Neuronal stem cell (in vitro differentiated cells): Measurements from ENCODE around the gene HIBADH.

Source experiments
- DNase-seq: peaks from one replicate; pipeline ENCODE4 v3.0.0-alpha.2; 2013; ENCODE audit warnings: low spot score
- H2AFZ ChIP-seq: one replicate; pipeline ENCODE4 v1.6.1; 2013; ENCODE audit warnings: mild to moderate bottlenecking, low read length, inconsistent platforms
- H2AK5ac ChIP-seq: 2 replicates; pipeline ENCODE4 v1.6.1; 2013; ENCODE audit warnings: low read depth, mild to moderate bottlenecking, inconsistent platforms, low read length, moderate library complexity, mixed read lengths
- H2BK120ac ChIP-seq: 2 replicates; pipeline ENCODE4 v1.6.1; 2013; ENCODE audit warnings: low read depth, mild to moderate bottlenecking, inconsistent platforms, low read length, moderate library complexity, mixed read lengths
- H2BK12ac ChIP-seq: one replicate; pipeline ENCODE4 v1.6.1; 2013; ENCODE audit warnings: low read length, inconsistent platforms
- H2BK15ac ChIP-seq: 2 replicates; pipeline ENCODE4 v1.6.1; 2013; ENCODE audit warnings: mild to moderate bottlenecking, low read length, inconsistent platforms, mixed read lengths
- H2BK5ac ChIP-seq: one replicate; pipeline ENCODE4 v1.6.1; 2013; ENCODE audit warnings: inconsistent platforms, mild to moderate bottlenecking, low read length, moderate library complexity
- H3K14ac ChIP-seq: one replicate; pipeline ENCODE4 v1.6.1; 2013; ENCODE audit warnings: low read length, inconsistent platforms
- H3K18ac ChIP-seq: 2 replicates; pipeline ENCODE4 v1.6.1; 2013; ENCODE audit warnings: low read length, inconsistent platforms
- H3K23ac ChIP-seq: 2 replicates; pipeline ENCODE4 v1.6.1; 2013; ENCODE audit warnings: low read depth, mild to moderate bottlenecking, mixed read lengths, low read length, inconsistent platforms; ENCODE audit not compliant: poor library complexity
- H3K27ac ChIP-seq: replicated peaks from 3 replicates; pipeline ENCODE4 v1.5.1; 2013; ENCODE audit warnings: low read length, inconsistent platforms
- H3K27me3 ChIP-seq, 3 experiments: 2 replicates each; pipeline ENCODE4 v1.6.1; 2013; ENCODE audit warnings: low read length in 3 of 3, mild to moderate bottlenecking in 2 of 3, inconsistent platforms in 1 of 3, low read depth in 1 of 3, mixed read lengths in 1 of 3, moderate library complexity in 1 of 3; ENCODE audit not compliant: control insufficient read depth in 3 of 3, insufficient read depth in 3 of 3
- H3K36me3 ChIP-seq, 2 donors: replicated peaks in 1 of 2; 2 replicates each; pipeline ENCODE4 v1.6.1; 2013; ENCODE audit warnings: low read length in 2 of 2; ENCODE audit not compliant: control insufficient read depth in 2 of 2, insufficient read depth in 2 of 2
- H3K4ac ChIP-seq: 2 replicates; pipeline ENCODE4 v1.6.1; 2013; ENCODE audit warnings: inconsistent platforms, mild to moderate bottlenecking, low read length, moderate library complexity
- H3K4me1 ChIP-seq, 2 donors: 1 replicate in 1 of 2; 2 replicates in 1 of 2; pipeline ENCODE4 v1.6.1; 2013; ENCODE audit warnings: low read length in 2 of 2, low read depth in 1 of 2; ENCODE audit not compliant: control insufficient read depth in 2 of 2, insufficient read depth in 1 of 2
- H3K4me2 ChIP-seq: one replicate; pipeline ENCODE4 v1.6.1; 2013; ENCODE audit warnings: mild to moderate bottlenecking, low read length, inconsistent platforms; ENCODE audit not compliant: insufficient read depth, poor library complexity, severe bottlenecking
- H3K4me3 ChIP-seq, 2 donors: 2 replicates each; pipeline ENCODE4 v1.5.1; 2013; ENCODE audit warnings: low read length in 2 of 2, mild to moderate bottlenecking in 2 of 2, inconsistent platforms in 1 of 2, moderate library complexity in 1 of 2
- H3K79me1 ChIP-seq: one replicate; pipeline ENCODE4 v1.6.1; 2013; ENCODE audit warnings: low read depth, mild to moderate bottlenecking, inconsistent platforms, low read length, moderate library complexity
- H3K9ac ChIP-seq: one replicate; pipeline ENCODE4 v1.6.1; 2013; ENCODE audit warnings: mild to moderate bottlenecking, low read depth, low read length, inconsistent platforms; ENCODE audit not compliant: poor library complexity
- H3K9me3 ChIP-seq, 2 donors: replicated peaks in 1 of 2; 2 replicates each; pipeline versions ENCODE3 to v1.6.1; 2013; ENCODE audit warnings: low read length in 2 of 2, mild to moderate bottlenecking in 2 of 2, inconsistent platforms in 1 of 2, low read depth in 1 of 2, mixed read lengths in 1 of 2, moderate library complexity in 1 of 2; ENCODE audit not compliant: control insufficient read depth in 2 of 2, insufficient read depth in 1 of 2
- H4K8ac ChIP-seq: one replicate; pipeline ENCODE4 v1.6.1; 2013; ENCODE audit warnings: low read depth, mild to moderate bottlenecking, inconsistent platforms, low read length, moderate library complexity
- H4K91ac ChIP-seq: one replicate; pipeline ENCODE4 v1.6.1; 2013; ENCODE audit warnings: low read length, low read depth, mild to moderate bottlenecking, inconsistent platforms; ENCODE audit not compliant: poor library complexity
- WGBS, 2 donors: extraction: QIAGEN DNeasy Blood & Tissue Kit; methylation state at CpG; one replicate each; pipeline ENCODE4 v1.1.7; 2013; ENCODE audit warnings: missing lambda C conversion rate in 2 of 2, mixed read lengths in 1 of 2; ENCODE audit not compliant: insufficient read length in 2 of 2, insufficient replicate concordance in 1 of 2; ENCODE audit errors: extremely low coverage in 2 of 2; 5-methylcytosine and 5-hydroxymethylcytosine counted together

The HIBADH gene

DNA sequence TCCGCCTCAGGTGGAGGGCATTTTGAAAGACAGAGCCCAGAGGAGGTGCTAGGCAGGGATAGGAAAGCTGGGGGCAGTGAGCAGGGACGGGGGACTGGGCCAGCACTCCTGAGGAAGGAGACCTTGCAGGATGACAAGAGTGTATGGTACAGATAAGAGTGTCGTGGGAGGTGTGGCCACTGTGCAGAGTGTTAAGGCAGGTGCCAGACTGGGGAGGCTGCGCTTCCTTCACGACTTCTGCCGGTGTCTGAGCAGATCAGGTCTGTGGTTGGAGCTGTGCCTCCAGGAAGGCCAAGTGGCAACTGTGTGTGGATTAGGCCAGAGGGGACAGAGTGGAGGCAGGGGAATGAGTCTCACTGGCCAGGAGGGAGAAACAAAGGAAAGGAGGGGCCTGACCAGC is 161.7 kb downstream of the HIBADH start:
- Histone ChIP-seq H3K18ac (peak overlapping the region; percentile 36), H3K27me3 (no peaks in the 10 kb centered on the region), H2AFZ (no peak overlapping the region), H3K4ac (no peak overlapping the region), H2BK5ac (no peak overlapping the region), H2AK5ac (no peak overlapping the region), H3K9ac (peak overlapping the region; percentile 7), H2BK15ac (no peak overlapping the region), H2BK12ac (no peak overlapping the region), H4K8ac (no peak overlapping the region), H3K79me1 (no peaks in the 10 kb centered on the region), H3K23ac (no peak overlapping the region), H3K4me1 (no peaks in the 10 kb centered on the region), H3K4me2 (no peak overlapping the region), H2BK120ac (no peak overlapping the region), H4K91ac (no peak overlapping the region), H3K9me3 (no peaks in the 10 kb centered on the region), H3K36me3 (no peaks in the 10 kb centered on the region), H3K14ac (no peak overlapping the region), H3K4me3 (no peak overlapping the region), H3K27ac (no peak overlapping the region)
- WGBS, 2 donors = no CpG with 5 or more reads among the region's 6 CpGs
- DNase-seq = no peak

DNA sequence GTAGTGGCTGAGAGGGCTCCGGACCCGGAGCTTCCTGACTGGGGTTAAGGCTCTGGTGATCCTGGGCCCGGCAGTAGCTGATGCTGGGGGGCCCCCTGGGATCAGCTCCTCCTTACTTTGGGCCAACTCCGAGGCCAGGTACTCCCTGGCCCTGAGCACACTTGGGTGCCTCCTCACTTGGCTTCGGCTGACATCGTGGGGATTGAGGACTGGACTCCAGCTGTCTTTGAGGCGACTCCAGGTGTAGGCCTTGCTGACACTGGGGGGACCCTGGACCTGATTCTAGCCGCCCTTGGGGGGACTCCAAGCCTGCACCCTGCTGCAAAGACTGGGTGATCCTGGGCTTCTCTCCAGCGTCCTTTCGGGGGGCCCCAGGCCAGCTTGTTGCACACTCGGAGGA is 170.5 kb downstream of the HIBADH start:
- H3K9ac ChIP-seq = no peak overlapping the region
- no peak overlapping the region for H2BK12ac ChIP-seq
- no peaks in the 10 kb centered on the region for H3K4me1 ChIP-seq
- H3K23ac ChIP-seq = no peak overlapping the region
- no peak for DNase-seq
- peak overlapping the region; percentile 63 for H3K14ac ChIP-seq
- H3K27me3 ChIP-seq = peaks cover 0 to 7% (median 0%) of the 10 kb centered on the region in 3 experiments
- H3K4ac ChIP-seq = no peak overlapping the region
- H3K18ac ChIP-seq = no peak overlapping the region
- no peak overlapping the region for H2AFZ ChIP-seq
- H3K4me3 ChIP-seq = no peak overlapping the region
- no peaks in the 10 kb centered on the region for H3K9me3 ChIP-seq
- no CpG with 5 or more reads among the region's 11 CpGs for WGBS, 2 donors
- H3K27ac ChIP-seq = no peak overlapping the region
- no peak overlapping the region for H4K91ac ChIP-seq
- no peak overlapping the region for H4K8ac ChIP-seq
- no peaks in the 10 kb centered on the region for H3K36me3 ChIP-seq
- H2BK5ac ChIP-seq = no peak overlapping the region
- H3K79me1 ChIP-seq = no peaks in the 10 kb centered on the region
- no peak overlapping the region for H3K4me2 ChIP-seq
- no peak overlapping the region for H2BK120ac ChIP-seq
- no peak overlapping the region for H2AK5ac ChIP-seq
- H2BK15ac ChIP-seq = no peak overlapping the region

DNA sequence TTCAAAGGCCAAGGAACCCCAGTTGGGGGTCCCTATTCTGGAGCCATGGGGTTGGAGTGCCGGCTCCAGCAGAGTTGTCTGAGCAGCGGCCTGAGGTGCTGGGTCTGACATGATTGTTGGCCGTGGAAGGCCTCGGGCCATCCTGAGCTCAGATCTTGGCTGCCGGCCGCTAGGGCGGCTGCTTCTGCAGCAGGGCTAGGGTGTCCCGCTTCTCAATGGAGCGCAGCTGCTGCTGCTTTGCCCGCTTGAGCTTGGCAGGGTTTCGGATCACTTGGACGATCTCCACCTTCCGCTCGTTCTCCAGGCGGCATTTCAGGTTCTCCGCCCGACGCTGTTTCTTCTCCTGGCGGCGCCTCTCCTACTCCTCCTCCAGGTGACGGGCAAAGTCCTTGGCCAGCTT is 171.1 kb downstream of the HIBADH start:
- no peak overlapping the region for H3K27ac ChIP-seq
- H3K36me3 ChIP-seq = no peaks in the 10 kb centered on the region
- no peaks in the 10 kb centered on the region for H3K4me1 ChIP-seq
- H2AK5ac ChIP-seq = peak overlapping the region; percentile 19
- H3K9ac ChIP-seq = no peak overlapping the region
- no peak overlapping the region for H4K8ac ChIP-seq
- H3K4ac ChIP-seq = no peak overlapping the region
- H3K4me3 ChIP-seq = no peak overlapping the region
- DNase-seq = no peak
- H3K14ac ChIP-seq = no peak overlapping the region
- H3K23ac ChIP-seq = no peak overlapping the region
- no peak overlapping the region for H2BK120ac ChIP-seq
- no peak overlapping the region for H2BK15ac ChIP-seq
- H2BK5ac ChIP-seq = no peak overlapping the region
- WGBS, 2 donors = no CpG with 5 or more reads among the region's 21 CpGs
- H3K4me2 ChIP-seq = no peak overlapping the region
- peak overlapping the region; percentile 57 for H3K18ac ChIP-seq
- no peak overlapping the region for H4K91ac ChIP-seq
- peaks cover 0 to 7% (median 0%) of the 10 kb centered on the region in 3 experiments for H3K27me3 ChIP-seq
- no peak overlapping the region for H2BK12ac ChIP-seq
- no peak overlapping the region for H2AFZ ChIP-seq
- no peaks in the 10 kb centered on the region for H3K79me1 ChIP-seq
- no peaks in the 10 kb centered on the region for H3K9me3 ChIP-seq

DNA sequence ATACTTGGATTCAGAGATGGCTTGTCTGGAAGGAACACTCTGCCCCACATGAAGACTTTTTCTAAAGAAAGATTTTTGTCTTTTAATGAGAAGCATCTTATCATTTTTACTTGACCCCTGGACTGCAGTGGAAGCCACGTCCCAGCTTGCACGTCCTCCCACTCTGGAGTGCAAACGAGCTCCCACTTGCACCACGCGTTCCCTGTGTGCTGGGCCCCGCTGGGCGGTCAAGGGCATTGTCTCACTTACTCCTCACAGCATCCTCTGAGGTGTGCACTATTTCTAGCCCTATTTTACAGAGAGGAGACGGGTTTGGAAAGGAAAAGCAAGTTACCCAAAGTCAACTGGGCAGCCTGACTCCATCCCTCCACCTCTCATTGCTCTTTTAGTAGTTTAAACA is 175.2 kb downstream of the HIBADH start:
- H3K79me1 ChIP-seq = no peaks in the 10 kb centered on the region
- no peak overlapping the region for H2BK120ac ChIP-seq
- H3K4me3 ChIP-seq = no peak overlapping the region
- H4K8ac ChIP-seq = no peak overlapping the region
- H3K36me3 ChIP-seq = no peaks in the 10 kb centered on the region
- WGBS, 2 donors = no CpG with 5 or more reads among the region's 8 CpGs
- H3K4me2 ChIP-seq = no peak overlapping the region
- no peak overlapping the region for H3K23ac ChIP-seq
- H2BK12ac ChIP-seq = no peak overlapping the region
- H3K9ac ChIP-seq = no peak overlapping the region
- H3K14ac ChIP-seq = no peak overlapping the region
- no peak overlapping the region for H3K18ac ChIP-seq
- H3K4ac ChIP-seq = no peak overlapping the region
- H2AFZ ChIP-seq = no peak overlapping the region
- H2AK5ac ChIP-seq = no peak overlapping the region
- H3K27ac ChIP-seq = no peak overlapping the region
- no peak for DNase-seq
- peaks cover 0 to 7% (median 0%) of the 10 kb centered on the region in 3 experiments for H3K27me3 ChIP-seq
- H2BK15ac ChIP-seq = no peak overlapping the region
- no peaks in the 10 kb centered on the region for H3K9me3 ChIP-seq
- no peak overlapping the region for H4K91ac ChIP-seq
- no peaks in the 10 kb centered on the region for H3K4me1 ChIP-seq
- H2BK5ac ChIP-seq = no peak overlapping the region
